ENCODE measurements around the gene TMEM115.
A peak's percentile ranks its signal among the peaks of the same experiment; 100 is the strongest.

The TMEM115 gene

DNA sequence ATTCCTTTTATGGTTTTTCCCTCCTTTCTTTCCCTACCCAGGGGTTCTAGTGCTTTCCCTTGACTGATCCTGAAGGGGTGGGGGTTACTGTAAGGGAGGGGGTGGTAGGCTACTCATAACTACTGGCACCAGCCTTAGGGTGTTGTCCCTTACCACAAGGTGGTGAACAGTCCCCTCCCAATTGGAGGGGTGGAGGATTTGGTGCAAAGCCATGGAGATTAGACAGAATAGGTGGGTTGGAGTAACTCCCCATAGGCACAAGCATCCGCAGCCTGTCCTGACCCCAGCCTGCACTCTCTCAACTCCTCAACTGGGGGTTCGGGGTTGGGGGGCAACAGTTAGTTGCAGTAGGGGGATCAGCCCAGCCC lies 34.2 kb downstream of the TMEM115 start:
- Histone ChIP-seq H3K27me3 (ENCODE audit: insufficient read depth, low read length) (no peaks in the 10 kb centered on the region), H3K9me3 (ENCODE audit: insufficient read depth, low read depth, low read length) (no peaks in the 10 kb centered on the region), H3K4me1 (ENCODE audit: insufficient read depth, low read length) (peaks cover 7% of the 10 kb centered on the region; the same call in 1 of the 2 replicates), H3K4me3 (ENCODE audit: low read length) (no peak overlapping the region), H3K36me3 (ENCODE audit: insufficient read depth, low read depth, low read length) (peaks cover 25% of the 10 kb centered on the region), H3K9ac (ENCODE audit: low read depth, low read length) (no peak overlapping the region), H3K27ac (ENCODE audit: low read length) (no peak overlapping the region)

DNA sequence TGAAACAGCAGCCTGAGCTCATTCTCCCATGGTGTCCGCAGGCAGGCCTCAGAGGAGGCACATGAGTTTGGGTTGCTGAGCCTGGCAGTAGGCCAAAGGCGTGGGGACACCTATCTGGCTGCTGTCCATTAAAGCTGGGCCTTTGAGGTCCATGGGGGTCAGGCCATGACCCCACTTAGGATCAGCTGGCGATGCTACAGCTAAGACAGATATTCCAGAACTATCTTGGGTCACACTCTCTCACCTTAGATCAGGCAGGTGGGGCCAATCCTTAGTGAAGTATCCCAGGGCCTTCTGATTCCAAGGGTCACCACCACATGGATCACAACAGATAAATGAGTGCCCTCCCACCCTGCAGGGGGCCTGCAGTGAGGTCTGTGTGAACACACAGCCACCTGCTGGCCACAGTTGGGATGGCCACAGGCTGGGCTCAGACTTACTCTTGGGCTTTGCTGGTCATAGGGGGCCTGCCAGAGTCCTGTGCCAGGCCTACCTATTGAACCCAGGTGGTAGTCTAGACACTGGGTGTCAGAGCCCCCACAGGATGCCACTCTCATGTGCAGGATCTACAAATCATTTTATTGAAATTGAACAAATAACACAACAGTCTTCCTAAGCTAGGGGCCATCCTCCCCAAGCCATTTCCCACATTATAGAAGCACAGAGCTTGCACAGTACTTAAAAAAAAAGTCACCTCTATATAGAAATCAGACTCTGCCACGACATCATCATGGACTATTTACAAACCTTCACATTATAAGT lies 34.8 kb downstream of the TMEM115 start:
- no peak overlapping the region for H3K27ac ChIP-seq (ENCODE audit: low read length)
- peaks cover 25% of the 10 kb centered on the region for H3K36me3 ChIP-seq (ENCODE audit: insufficient read depth, low read depth, low read length)
- H3K9ac ChIP-seq (ENCODE audit: low read depth, low read length), result no peak overlapping the region
- no peaks in the 10 kb centered on the region for H3K27me3 ChIP-seq (ENCODE audit: insufficient read depth, low read length)
- no peak overlapping the region for H3K4me3 ChIP-seq (ENCODE audit: low read length)
- peaks cover 7% of the 10 kb centered on the region; the same call in 1 of the 2 replicates for H3K4me1 ChIP-seq (ENCODE audit: insufficient read depth, low read length)
- no peaks in the 10 kb centered on the region for H3K9me3 ChIP-seq (ENCODE audit: insufficient read depth, low read depth, low read length)

- H3K27ac ChIP-seq (ENCODE audit: low read length), result no peak overlapping the region
- no peak overlapping the region for H3K4me3 ChIP-seq (ENCODE audit: low read length)
- H3K9me3 ChIP-seq (ENCODE audit: insufficient read depth, low read depth, low read length), result no peaks in the 10 kb centered on the region
- H3K4me1 ChIP-seq (ENCODE audit: insufficient read depth, low read length), result peaks cover 7% of the 10 kb centered on the region; the same call in 1 of the 2 replicates
- H3K27me3 ChIP-seq (ENCODE audit: insufficient read depth, low read length), result no peaks in the 10 kb centered on the region
- H3K36me3 ChIP-seq (ENCODE audit: insufficient read depth, low read depth, low read length), result peaks cover 29% of the 10 kb centered on the region
- no peak overlapping the region; the same call in 1 of the 2 replicates for H3K9ac ChIP-seq (ENCODE audit: low read depth, low read length)
Measured at GRCh38 chr3:50323614-50324199, 35.6 kb downstream of the TMEM115 start.

DNA sequence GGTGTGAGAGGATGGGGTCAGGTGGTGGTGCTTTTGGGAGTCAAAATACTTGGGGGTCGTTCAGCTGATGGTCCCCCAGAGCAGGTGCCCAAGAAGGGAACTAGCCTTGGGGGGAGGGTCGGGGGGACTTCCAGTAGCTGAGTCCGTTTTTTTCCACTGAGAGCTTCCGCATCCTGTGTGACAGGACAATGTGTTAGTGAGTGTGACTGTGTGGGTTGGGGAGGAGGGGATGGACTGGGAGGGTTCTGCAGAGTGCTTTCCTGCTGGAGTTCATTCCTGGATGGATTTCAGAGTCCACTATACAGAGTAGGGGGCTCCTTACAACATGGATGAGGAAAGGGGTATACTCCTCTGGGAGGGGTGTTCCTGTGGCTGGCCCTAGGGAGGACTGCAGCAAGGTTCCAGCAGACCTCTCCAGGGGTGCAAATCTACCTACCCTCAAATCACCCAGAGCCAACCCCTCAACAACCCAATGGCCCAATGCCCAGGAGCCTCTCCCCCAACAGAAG lies 36.2 kb downstream of the TMEM115 start:
- H3K4me3 ChIP-seq (ENCODE audit: low read length), result peak overlapping the region; percentile 100; the same call in 1 of the 2 replicates
- peak overlapping the region; percentile 99; the same call in 1 of the 2 replicates for H3K9ac ChIP-seq (ENCODE audit: low read depth, low read length)
- peaks cover 35% of the 10 kb centered on the region for H3K36me3 ChIP-seq (ENCODE audit: insufficient read depth, low read depth, low read length)
- H3K9me3 ChIP-seq (ENCODE audit: insufficient read depth, low read depth, low read length), result no peaks in the 10 kb centered on the region
- H3K4me1 ChIP-seq (ENCODE audit: insufficient read depth, low read length), result peaks cover 7% of the 10 kb centered on the region; the same call in 1 of the 2 replicates
- no peaks in the 10 kb centered on the region for H3K27me3 ChIP-seq (ENCODE audit: insufficient read depth, low read length)
- H3K27ac ChIP-seq (ENCODE audit: low read length), result no peak overlapping the region

DNA sequence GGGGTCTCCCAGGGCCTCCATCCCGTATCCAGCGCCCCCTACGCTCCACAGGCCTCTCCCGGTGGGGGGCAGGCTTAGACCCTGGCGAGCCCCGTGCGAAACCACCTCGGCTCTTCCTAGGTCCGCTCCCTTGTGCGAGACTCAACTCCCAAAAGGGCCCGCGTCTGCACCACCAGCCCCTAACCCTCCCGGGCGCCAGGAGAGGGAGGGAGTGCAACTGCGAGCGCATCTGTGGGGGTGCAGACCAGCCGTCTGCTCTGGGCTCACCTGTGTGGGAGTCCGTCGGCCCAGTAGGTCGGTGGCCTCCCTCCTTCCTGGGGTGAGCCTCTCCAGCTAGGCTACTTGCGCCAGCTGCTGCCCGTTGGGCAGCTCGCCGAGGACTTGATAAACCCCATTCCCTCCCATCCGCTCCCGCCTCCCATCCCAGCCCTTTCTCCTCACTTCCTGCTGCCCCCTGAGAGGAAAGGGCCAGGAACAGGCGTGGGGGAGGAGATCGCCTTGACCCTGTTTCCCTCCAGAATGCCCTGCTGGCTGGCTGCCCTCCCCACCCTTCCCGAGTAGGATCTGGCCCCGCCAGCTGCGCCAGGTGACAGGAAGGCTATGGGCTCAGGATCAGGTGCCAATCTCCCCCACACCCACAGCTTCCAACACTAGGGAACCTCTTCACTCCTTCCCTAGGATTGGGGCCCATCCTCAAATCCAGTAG lies 36.8 kb downstream of the TMEM115 start, which contains the start of gene HYAL2:
HYAL2 (minus strand) TSS at position 360 of the 706 bp plus-strand sequence. CDS start 2,256 bp downstream, outside the sequence.
- peak within 1 kb of the TSS; percentile 91 for H3K27ac ChIP-seq (ENCODE audit: low read length)
- H3K27me3 ChIP-seq (ENCODE audit: insufficient read depth, low read length), result no peaks in the 10 kb centered on the region
- peaks cover 41% of the 10 kb centered on the region for H3K36me3 ChIP-seq (ENCODE audit: insufficient read depth, low read depth, low read length)
- no peaks in the 10 kb centered on the region for H3K9me3 ChIP-seq (ENCODE audit: insufficient read depth, low read depth, low read length)
- peak within 1 kb of the TSS; percentile 99 for H3K9ac ChIP-seq (ENCODE audit: low read depth, low read length)
- H3K4me3 ChIP-seq (ENCODE audit: low read length), result peak within 1 kb of the TSS; percentile 100
- H3K4me1 ChIP-seq (ENCODE audit: insufficient read depth, low read length), result peaks cover 7% of the 10 kb centered on the region; the same call in 1 of the 2 replicates

DNA sequence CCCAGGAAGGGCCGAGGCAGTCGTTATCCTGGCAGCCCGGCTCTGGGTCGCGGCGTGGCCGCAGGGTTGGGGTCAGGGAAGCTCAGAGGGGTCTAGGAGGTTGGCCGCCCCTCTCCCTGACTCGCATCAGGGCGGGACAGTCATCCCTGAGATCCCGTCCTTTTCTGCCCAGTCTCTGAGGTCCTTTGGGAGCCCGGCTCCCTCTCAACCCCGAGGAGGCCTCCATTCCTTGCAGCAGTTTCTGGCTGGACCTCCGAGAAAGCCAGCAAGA lies 37.3 kb downstream of the TMEM115 start:
- peaks cover 7% of the 10 kb centered on the region for H3K4me1 ChIP-seq (ENCODE audit: insufficient read depth, low read length)
- peak overlapping the region; percentile 100 for H3K4me3 ChIP-seq (ENCODE audit: low read length)
- peak overlapping the region; percentile 99; the same call in 1 of the 2 replicates for H3K9ac ChIP-seq (ENCODE audit: low read depth, low read length)
- peak overlapping the region; percentile 91 for H3K27ac ChIP-seq (ENCODE audit: low read length)
- peaks cover 46% of the 10 kb centered on the region for H3K36me3 ChIP-seq (ENCODE audit: insufficient read depth, low read depth, low read length)
- H3K9me3 ChIP-seq (ENCODE audit: insufficient read depth, low read depth, low read length), result no peaks in the 10 kb centered on the region
- no peaks in the 10 kb centered on the region for H3K27me3 ChIP-seq (ENCODE audit: insufficient read depth, low read length)

- peaks cover 51% of the 10 kb centered on the region for H3K36me3 ChIP-seq (ENCODE audit: insufficient read depth, low read depth, low read length)
- H3K9ac ChIP-seq (ENCODE audit: low read depth, low read length), result peak overlapping the region; percentile 99
- peak overlapping the region; percentile 100 for H3K4me3 ChIP-seq (ENCODE audit: low read length)
- H3K27ac ChIP-seq (ENCODE audit: low read length), result peak overlapping the region; percentile 91
- no peaks in the 10 kb centered on the region for H3K9me3 ChIP-seq (ENCODE audit: insufficient read depth, low read depth, low read length)
- peaks cover 7% of the 10 kb centered on the region for H3K4me1 ChIP-seq (ENCODE audit: insufficient read depth, low read length)
- no peaks in the 10 kb centered on the region for H3K27me3 ChIP-seq (ENCODE audit: insufficient read depth, low read length)
Measured at GRCh38 chr3:50321336-50322114, 37.8 kb downstream of the TMEM115 start.

DNA sequence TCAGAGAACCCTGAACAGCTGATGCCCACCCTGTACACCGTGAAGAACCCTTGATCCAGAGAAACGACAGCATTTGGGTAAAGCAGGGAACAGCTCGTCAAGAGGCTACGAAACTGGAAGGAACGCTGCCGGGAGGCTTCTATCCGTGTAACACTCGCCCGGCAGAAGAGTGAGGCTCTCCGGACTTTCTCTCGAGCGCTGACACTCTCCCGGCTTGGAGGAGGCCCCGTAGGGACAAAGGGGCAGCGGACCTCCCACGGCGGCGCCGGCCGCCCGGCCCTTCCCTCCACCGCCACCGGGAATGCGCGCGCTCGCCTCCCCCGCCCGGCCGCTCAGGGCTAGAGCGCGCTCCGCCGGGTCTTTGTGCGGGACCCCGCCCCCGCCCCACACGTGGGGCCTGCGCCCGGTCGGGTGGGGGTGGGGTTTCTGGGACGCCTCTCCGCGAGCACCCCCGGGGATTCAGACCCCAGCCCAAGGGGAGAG lies 38.4 kb downstream of the TMEM115 start:
- peaks cover 7% of the 10 kb centered on the region for H3K4me1 ChIP-seq (ENCODE audit: insufficient read depth, low read length)
- peaks cover 54% of the 10 kb centered on the region for H3K36me3 ChIP-seq (ENCODE audit: insufficient read depth, low read depth, low read length)
- H3K4me3 ChIP-seq (ENCODE audit: low read length), result peak overlapping the region; percentile 100

DNA sequence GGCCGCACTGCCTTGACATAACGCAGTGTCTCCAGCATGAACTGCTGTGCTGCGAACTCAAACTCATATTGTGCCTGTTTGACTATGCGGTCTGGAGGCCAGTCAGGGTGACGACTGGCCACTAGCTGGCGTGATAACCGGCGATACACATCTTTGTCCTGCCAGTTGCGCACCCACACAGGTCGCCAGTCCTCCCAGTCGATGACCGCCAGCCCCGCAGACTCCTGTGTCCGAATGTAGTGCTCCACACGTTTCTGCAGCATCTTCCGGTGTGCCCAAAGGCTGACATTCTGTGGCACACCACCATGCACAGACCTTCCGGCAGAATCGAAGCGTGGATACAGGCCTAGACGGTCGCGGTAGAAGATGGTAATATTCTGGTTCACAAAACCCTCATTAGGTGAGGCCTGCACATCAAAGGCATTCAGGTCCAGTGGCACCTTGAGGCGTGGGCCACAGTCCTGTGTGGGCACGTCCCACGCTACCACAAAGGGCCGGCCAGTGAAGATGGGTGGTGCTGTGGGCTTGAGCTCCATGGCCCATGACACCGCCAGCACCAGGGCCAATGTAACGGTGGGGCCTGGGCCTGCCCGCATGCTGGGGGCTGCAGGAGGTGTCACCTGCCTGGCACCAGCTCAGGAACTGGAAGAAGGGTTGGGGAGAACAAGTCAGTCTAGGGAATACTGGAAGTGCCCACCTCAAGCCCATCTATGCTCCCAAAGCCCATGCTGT lies 39.3 kb downstream of the TMEM115 start:
- Histone ChIP-seq H3K27me3 (ENCODE audit: insufficient read depth, low read length) (no peaks in the 10 kb centered on the region), H3K9ac (ENCODE audit: low read depth, low read length) (peak overlapping the region; percentile 99), H3K9me3 (ENCODE audit: insufficient read depth, low read depth, low read length) (no peaks in the 10 kb centered on the region), H3K4me1 (ENCODE audit: insufficient read depth, low read length) (peaks cover 7% of the 10 kb centered on the region), H3K4me3 (ENCODE audit: low read length) (peak overlapping the region; percentile 100), H3K27ac (ENCODE audit: low read length) (peak overlapping the region; percentile 82), H3K36me3 (ENCODE audit: insufficient read depth, low read depth, low read length) (peaks cover 51% of the 10 kb centered on the region)

More for the DNA sequence above, 38.4 kb downstream of the TMEM115 start:
- peak overlapping the region; percentile 99 for H3K9ac ChIP-seq (ENCODE audit: low read depth, low read length)
- peak overlapping the region; percentile 91 for H3K27ac ChIP-seq (ENCODE audit: low read length)
- no peaks in the 10 kb centered on the region for H3K9me3 ChIP-seq (ENCODE audit: insufficient read depth, low read depth, low read length)
- no peaks in the 10 kb centered on the region for H3K27me3 ChIP-seq (ENCODE audit: insufficient read depth, low read length)

DNA sequence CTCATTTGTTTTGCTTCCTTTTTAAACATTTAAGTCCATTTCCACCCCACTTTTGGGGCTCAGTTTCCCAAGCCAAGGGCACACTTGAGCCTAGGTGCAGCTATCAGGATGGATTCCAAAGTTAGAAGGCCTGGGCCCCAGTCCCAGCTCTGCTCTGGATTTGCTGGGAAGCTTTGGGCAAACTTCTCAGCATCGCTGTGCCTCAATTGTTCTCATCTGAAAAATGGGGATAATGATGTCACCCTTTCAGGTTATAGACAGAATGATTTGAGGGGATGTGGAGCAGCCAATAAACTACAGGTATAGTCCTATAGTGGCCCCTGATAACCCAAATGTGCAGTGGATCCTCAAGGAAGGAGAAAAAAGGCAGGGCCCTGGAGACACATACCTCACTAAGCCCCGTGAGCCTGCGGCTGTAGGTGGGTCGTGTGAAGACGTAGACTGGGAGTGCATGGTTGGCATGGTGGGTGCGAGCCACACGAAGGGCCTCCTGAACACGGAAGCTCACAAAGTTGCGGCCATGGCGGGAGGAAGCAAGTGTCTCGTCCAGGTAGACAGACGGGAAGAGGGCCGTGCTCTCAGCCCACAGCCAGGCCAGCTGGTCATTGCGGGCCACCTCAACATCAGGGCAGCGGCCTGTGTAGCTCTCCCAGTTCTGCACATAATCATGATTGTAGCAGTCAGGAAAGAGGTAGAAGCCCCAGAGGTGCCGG lies 40.0 kb downstream of the TMEM115 start:
- H3K36me3 ChIP-seq (ENCODE audit: insufficient read depth, low read depth, low read length), result peaks cover 48% of the 10 kb centered on the region
- H3K9ac ChIP-seq (ENCODE audit: low read depth, low read length), result no peak overlapping the region
- peak overlapping the region; percentile 100; the same call in 1 of the 2 replicates for H3K4me3 ChIP-seq (ENCODE audit: low read length)
- no peaks in the 10 kb centered on the region for H3K9me3 ChIP-seq (ENCODE audit: insufficient read depth, low read depth, low read length)
- no peaks in the 10 kb centered on the region for H3K27me3 ChIP-seq (ENCODE audit: insufficient read depth, low read length)
- H3K4me1 ChIP-seq (ENCODE audit: insufficient read depth, low read length), result peaks cover 6% of the 10 kb centered on the region
- no peak overlapping the region for H3K27ac ChIP-seq (ENCODE audit: low read length)

All from iPS-20b (cell line).